ENCODE data around the gene NTRK1. TPM values are rescaled to one million over a fixed set of nuclear protein-coding genes. Genes with fewer than 3 reads are reported as not detected.

Gene NTRK1
- total RNA-seq, 4 donors from 2014 or later, result 0.09 to 0.57 TPM; not detected in 2

GRCh38 chr1:156898971-156899664 lies 38.5 kb downstream of the NTRK1 start:
- intact Hi-C loops (cut with DNase I), result no loop called here
- no peak for DNase-seq
- H3K27ac ChIP-seq, result peak overlapping the region in 2 of 4 donors; percentile 28 to 87
- peaks cover 0 to 33% (median 0%) of the 10 kb centered on the region in 4 donors for H3K27me3 ChIP-seq
- TF ChIP-seq CTCF (IDR thresholded peaks at IDR 0.05) (no peak), POLR2A (IDR thresholded peaks at IDR 0.05) (no peak)
- no peak overlapping the region for H3K4me3 ChIP-seq
- H3K36me3 ChIP-seq, result no peaks in the 10 kb centered on the region
- peaks cover 10 to 89% (median 40%) of the 10 kb centered on the region in 3 donors for H3K4me1 ChIP-seq
- WGBS, 2 donors, result 74 to 86% methylated on average over 11 to 12 of the region's 12 CpGs
- H3K9me3 ChIP-seq, result no peaks in the 10 kb centered on the region

GRCh38 chr1:156899956-156900718 lies 39.5 kb downstream of the NTRK1 start:
- Histone ChIP-seq H3K27me3 (peaks cover 0 to 25% (median 0%) of the 10 kb centered on the region in 4 donors), H3K4me1 (peaks cover 10 to 88% (median 40%) of the 10 kb centered on the region in 3 donors), H3K4me3 (no peak overlapping the region), H3K9me3 (no peaks in the 10 kb centered on the region), H3K27ac (peak overlapping the region in 1 of 4 donors; percentile 28), H3K36me3 (no peaks in the 10 kb centered on the region)
- WGBS, 2 donors, result 77 to 80% methylated on average over 2 to 8 of the region's 12 CpGs
- TF ChIP-seq CTCF (IDR thresholded peaks at IDR 0.05) (no peak), POLR2A (IDR thresholded peaks at IDR 0.05) (no peak)
- intact Hi-C loops (cut with DNase I), result no loop called here
- no peak for DNase-seq

GRCh38 chr1:156900896-156901589 lies 40.4 kb downstream of the NTRK1 start:
- intact Hi-C loops (cut with DNase I), result no loop called here
- TF ChIP-seq CTCF (IDR thresholded peaks at IDR 0.05) (no peak), POLR2A (IDR thresholded peaks at IDR 0.05) (no peak)
- WGBS, 2 donors, result 61 to 82% methylated on average over 3 to 4 of the region's 6 CpGs
- H3K27ac ChIP-seq, result peak overlapping the region in 2 of 4 donors; percentile 4 to 44
- no peak for DNase-seq
- peaks cover 0 to 1% (median 0%) of the 10 kb centered on the region in 3 donors for H3K36me3 ChIP-seq
- no peaks in the 10 kb centered on the region for H3K9me3 ChIP-seq
- H3K27me3 ChIP-seq, result peaks cover 0 to 28% (median 0%) of the 10 kb centered on the region in 4 donors
- peaks cover 10 to 79% (median 40%) of the 10 kb centered on the region in 3 donors for H3K4me1 ChIP-seq
- H3K4me3 ChIP-seq, result no peak overlapping the region

- peak overlapping the region in 2 of 4 donors; percentile 4 to 44 for H3K27ac ChIP-seq
- intact Hi-C loops (cut with DNase I), result no loop called here
- H3K4me3 ChIP-seq, result no peak overlapping the region
- peaks cover 0 to 33% (median 0%) of the 10 kb centered on the region in 4 donors for H3K27me3 ChIP-seq
- H3K9me3 ChIP-seq, result no peaks in the 10 kb centered on the region
- H3K36me3 ChIP-seq, result peaks cover 0 to 6% (median 0%) of the 10 kb centered on the region in 3 donors
- no peak for TF ChIP-seq POLR2A (IDR thresholded peaks at IDR 0.05)
- TF ChIP-seq CTCF (IDR thresholded peaks at IDR 0.05), result no peak
- peaks cover 10 to 74% (median 36%) of the 10 kb centered on the region in 3 donors for H3K4me1 ChIP-seq
- DNase-seq, result no peak
- 73 to 90% methylated on average over 3 to 4 of the region's 4 CpGs for WGBS, 2 donors
These were observed 40.9 kb downstream of the NTRK1 start for GRCh38 chr1:156901590-156901900.

All from esophagus squamous epithelium (tissue), 5 donors.